Stimulated activated CD8-positive, alpha-beta memory T cell treated with anti-CD3 and anti-CD28 coated beads, Interleukin-7, amount 100 ng/mL, for 1 hour (primary cell): ENCODE results near the gene PDZRN3.
"Not testable (repeated sequence)": the region's sequence is repeated elsewhere in the genome, so short reads cannot be mapped to it uniquely, and the experiment has no call there.

Experiments used
- DNase-seq, 2 donors: peaks; one replicate each; pipeline ENCODE4 v3.0.0-alpha.2; 2020; ENCODE audit warnings: low read depth in 2 of 2

Gene PDZRN3

DNA sequence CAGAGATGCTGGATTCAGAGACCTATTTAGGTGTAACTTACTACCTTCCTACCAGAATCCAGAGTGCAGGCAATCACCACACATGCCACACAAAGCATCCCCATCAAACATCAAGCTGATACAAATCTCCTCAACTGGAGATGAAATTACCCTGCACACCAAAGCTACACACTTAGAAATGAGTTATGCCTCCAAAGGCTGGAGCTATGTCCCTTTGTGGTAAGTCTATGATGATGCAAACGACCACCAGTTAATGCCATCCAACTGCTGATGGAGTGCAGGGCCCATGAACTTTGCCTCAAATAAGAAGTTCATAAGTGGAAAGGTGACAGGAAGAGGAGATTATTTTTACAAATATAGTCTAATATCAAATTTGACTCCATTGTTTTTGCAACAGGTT is 38.1 kb downstream of the PDZRN3 start:
- DNase-seq: no peak

DNA sequence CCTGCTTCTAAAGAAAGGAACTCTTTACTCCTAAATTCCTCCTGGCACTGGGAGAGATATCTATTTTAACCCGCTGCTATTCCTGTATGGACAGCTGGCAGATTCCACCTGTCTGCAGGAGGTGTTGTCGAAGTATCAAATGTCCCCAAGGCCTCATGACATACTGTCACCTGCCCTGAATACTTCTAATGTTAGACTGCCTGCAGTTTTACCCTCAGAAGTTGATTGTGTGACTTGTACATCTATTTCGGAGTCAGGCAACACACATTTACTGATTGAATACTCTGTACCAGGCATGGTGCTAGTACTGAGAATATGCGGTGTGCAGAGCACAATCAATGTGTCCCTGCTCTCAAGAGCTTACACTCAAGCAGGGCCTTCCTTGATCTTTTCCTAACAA is 38.6 kb downstream of the PDZRN3 start:
- DNase-seq: no peak

- no peak for DNase-seq
Measured at GRCh38 chr3:73584873-73585272, 39.9 kb downstream of the PDZRN3 start.

DNA sequence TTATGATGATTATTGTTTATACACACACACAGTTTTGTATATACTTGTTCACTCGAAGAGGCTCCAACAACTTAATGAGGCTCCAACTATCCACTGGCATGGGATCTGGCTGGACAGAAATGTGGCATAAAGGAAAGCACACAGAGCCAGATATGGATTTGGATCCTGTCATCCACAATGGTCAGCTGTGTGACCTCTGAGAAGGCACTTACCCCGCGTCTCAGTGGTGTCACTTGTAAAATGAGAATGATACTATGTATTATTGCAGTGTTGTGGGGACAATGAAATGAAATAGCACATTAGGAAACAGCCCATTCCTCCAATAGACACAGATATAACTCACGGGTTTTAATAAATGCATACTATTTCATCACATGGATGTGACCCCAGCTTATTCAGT is 42.2 kb downstream of the PDZRN3 start:
- DNase-seq: no peak

GRCh38 chr3:73581134-73581846 is 43.5 kb downstream of the PDZRN3 start:
- DNase-seq: no peak

- DNase-seq: no peak
Measured at GRCh38 chr3:73580343-73580742, 44.4 kb downstream of the PDZRN3 start.

DNA sequence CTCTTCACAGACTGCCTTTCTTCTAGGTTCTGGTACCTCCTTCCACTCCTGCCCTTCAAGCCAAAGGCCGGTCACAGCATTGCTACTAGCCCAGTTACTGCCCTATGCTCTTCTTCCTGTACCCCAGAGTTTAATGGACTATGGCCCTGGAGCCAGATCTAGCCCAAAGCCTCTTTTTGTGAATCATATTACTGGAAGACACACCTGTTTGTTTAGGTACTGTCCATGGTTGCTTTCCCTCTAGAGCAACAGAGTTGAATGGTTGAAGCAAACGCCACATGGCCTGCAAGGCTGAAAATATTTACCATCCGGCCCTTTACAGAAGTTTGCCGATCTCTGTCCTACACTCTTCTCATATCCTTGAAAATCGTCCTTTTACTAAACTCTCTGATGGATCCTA is 47.0 kb downstream of the PDZRN3 start:
- no peak for DNase-seq

DNA sequence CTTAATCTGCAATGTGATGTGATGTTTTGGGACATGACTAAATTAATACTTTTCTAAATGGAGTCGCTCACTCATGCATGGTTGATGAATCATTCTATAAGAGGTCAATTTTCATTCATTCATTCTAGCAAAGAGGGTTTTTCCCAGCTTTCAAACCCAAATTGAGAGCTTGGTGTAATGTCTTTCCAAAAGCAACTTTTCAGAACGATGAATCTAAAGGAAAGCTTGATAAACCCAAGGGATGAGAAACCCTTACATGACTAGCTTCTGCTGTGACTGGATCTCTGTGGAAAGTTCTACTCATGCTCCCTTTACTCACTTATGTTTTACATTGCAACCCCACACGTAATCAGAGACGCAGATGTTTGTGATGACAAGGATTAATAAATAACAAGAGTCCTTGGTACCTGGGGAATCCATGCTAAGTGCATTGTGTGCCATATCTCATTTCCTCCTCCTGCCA is 47.7 kb downstream of the PDZRN3 start:
- DNase-seq: no peak

- DNase-seq: no peak
Measured at GRCh38 chr3:73575953-73576352, 48.8 kb downstream of the PDZRN3 start.

DNA sequence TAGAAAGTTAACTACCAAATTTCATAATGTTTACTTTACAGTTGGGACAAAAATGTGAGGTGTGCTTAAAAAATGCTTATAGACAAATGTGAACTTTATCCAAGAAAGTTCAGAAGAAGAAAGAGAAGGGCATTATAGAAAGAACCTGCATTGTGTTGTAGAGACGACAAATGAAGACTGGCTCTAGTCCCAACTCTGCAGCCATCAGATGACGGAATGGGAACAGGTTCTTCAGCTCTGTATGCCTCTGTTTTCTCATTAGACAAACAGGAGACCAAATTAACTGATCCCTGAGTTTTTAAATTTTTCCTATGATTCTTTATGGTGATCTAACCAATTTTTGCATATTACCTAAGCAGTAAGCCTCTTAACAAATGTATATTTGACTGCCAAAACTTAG is 49.2 kb downstream of the PDZRN3 start:
- DNase-seq: no peak

- DNase-seq: no peak
Measured at GRCh38 chr3:73573204-73573603, 51.5 kb downstream of the PDZRN3 start.

GRCh38 chr3:73572368-73572767 is 52.4 kb downstream of the PDZRN3 start:
- no peak for DNase-seq

DNA sequence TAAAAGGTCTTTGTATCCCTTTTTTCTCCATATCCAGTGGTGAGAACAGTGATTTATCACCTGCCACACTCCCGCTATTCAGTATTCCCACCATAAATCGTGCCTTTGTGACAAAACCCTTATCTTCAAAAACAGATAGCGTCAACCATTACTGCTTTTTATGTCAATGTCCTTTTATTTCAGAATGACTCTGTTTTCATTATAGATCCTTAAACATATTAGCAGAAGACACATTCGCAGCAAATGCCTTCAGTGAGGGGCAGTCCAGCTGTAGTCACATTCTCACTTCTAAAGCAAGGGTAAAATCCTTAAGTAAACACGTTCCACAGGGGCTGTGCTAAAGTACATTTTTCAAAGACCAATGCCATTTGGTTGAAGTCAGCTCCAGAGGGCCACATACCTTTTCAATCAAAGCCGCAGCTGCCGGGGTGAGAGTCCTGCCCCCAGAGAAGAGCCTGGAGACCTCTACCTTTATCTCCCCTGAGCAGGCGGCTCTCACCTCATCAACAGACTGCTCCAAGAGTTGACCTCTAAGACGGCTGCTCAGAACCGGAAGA is 53.4 kb downstream of the PDZRN3 start:
- no peak for DNase-seq

DNA sequence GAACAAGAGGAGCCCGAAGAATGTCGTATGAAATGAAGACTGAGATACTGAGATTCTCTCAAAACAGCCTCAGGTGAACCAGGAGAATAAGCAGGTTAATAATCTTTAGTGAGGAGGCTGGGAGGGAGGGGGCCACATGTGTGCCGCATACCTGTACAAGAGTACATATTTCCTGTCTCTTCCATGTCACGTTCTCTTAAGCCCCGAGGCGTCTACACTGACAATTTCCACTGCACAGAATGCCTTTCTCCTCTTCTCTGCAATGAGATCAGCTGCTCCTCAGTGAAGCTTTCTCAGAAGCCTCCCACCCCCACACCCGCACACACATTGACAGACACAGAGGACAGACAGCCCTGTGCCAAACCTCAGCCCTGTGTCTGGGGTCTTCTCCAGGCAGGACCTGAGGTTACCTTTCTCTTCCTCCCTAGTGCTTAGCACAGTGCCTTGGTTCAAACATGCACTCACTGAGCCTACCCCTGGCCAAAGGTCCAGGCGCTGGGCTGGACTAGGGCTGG is 55.4 kb downstream of the PDZRN3 start:
- no peak for DNase-seq

GRCh38 chr3:73568371-73568862 is 56.3 kb downstream of the PDZRN3 start:
- no peak for DNase-seq

- DNase-seq: not testable (repeated sequence)
Measured at GRCh38 chr3:73565374-73565773, 59.4 kb downstream of the PDZRN3 start.

DNA sequence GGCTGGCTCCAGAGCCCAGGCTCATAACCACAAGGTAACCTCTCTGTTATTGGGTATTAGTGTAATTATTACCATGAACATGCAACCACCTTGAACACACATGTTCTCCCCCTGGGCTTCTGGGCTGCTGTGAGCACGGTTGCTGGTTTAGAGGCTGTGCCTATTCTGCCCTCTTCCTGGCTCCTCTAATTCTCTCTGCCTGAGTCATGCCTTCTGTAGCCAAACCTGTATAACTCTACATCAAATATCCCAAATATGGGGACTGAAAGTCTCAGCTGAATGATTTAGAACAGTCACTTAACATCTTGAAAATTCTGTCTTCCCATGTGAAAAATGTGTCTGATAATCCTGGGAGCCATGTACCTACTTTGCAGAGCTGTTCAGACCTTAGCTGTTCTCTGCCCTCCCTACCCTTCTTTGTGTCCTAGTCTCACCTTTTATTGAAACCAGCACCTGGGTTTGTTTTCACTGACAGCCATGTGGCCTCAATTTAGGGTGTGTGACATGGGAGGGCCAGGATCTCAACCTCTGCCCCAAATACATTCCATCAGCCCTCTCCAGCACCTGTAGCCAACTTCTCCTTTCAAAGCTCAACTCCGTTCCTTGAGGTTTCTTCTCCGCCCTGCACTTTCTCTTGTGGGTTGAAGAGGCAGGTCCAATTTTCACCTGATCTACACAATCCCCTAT is 60.7 kb downstream of the PDZRN3 start:
- DNase-seq: no peak

GRCh38 chr3:73561494-73561893 is 63.2 kb downstream of the PDZRN3 start:
- no peak for DNase-seq

DNA sequence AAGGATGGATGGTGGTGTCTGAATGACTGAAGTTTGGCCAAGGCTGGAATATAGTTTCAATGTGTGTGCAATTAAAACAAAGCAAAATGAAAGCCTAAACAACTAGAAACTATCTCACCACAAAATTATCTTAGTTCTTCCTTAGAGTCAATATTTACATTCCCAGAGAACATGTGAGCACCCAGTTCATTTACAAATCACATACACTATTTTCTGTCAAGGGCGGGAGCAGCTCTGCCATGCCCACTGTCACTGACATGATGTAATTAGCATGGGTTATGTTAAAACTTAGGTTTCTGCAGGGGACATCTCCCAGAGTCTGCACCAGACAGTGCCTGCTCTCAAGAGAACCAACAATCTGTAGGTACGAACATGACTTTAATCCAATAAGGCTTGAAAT is 65.0 kb downstream of the PDZRN3 start:
- DNase-seq: no peak

DNA sequence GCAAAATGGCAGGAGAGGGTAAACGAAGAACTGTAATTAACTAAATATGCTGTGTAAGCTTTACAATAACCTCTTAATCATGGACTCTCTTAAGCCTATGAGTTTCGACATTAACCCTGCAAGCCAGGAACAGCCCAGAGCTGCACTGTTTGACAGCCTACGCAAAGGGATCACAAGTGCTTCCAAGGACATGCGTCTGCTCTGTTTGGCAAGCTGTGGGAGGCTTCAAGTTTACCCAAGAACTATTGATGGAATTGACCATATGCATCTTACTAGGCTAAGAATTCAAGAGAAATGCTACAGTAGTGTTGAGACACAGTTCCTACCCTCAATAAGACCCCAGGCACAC is 66.0 kb downstream of the PDZRN3 start:
- DNase-seq: no peak

- no peak for DNase-seq
Measured at GRCh38 chr3:73557986-73558726, 66.6 kb downstream of the PDZRN3 start.
